ENCODE data around the gene SCRN1.

- TF ChIP-seq POLR2AphosphoS5 (IDR thresholded peaks at IDR 0.05; ENCODE audit: low read depth), result no peak
- TF ChIP-seq, protein P1, sequence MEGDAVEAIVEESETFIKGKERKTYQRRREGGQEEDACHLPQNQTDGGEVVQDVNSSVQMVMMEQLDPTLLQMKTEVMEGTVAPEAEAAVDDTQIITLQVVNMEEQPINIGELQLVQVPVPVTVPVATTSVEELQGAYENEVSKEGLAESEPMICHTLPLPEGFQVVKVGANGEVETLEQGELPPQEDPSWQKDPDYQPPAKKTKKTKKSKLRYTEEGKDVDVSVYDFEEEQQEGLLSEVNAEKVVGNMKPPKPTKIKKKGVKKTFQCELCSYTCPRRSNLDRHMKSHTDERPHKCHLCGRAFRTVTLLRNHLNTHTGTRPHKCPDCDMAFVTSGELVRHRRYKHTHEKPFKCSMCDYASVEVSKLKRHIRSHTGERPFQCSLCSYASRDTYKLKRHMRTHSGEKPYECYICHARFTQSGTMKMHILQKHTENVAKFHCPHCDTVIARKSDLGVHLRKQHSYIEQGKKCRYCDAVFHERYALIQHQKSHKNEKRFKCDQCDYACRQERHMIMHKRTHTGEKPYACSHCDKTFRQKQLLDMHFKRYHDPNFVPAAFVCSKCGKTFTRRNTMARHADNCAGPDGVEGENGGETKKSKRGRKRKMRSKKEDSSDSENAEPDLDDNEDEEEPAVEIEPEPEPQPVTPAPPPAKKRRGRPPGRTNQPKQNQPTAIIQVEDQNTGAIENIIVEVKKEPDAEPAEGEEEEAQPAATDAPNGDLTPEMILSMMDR (IDR thresholded peaks at IDR 0.05; ENCODE audit: insufficient read depth, low read length), result no peak
- TF ChIP-seq GABPA (IDR thresholded peaks at IDR 0.05; ENCODE audit: low read depth), result no peak
- no peak for TF ChIP-seq REST (IDR thresholded peaks at IDR 0.05; ENCODE audit: insufficient replicate concordance, low read depth)
- TF ChIP-seq SPI1 (IDR thresholded peaks at IDR 0.05; ENCODE audit: borderline replicate concordance, low read depth), result no peak
Observed at GRCh38 chr7:29877196-29877595, 112.4 kb downstream of the SCRN1 start.
